Urothelium cell line (cell line): Measurements from ENCODE around the gene SIT1.

Experiments used
- DNase-seq: peaks from one replicate; pipeline ENCODE4 v3.0.0; 2011; ENCODE audit warnings: low spot score, mixed read lengths
- FAIRE-seq: peaks from 2 replicates; lab custom pipeline; 2011; peaks lifted over from hg19 to GRCh38; lab: Jason Lieb, UNC

SIT1 gene

GRCh38 chr9:35609001-35609819, 41.5 kb downstream of the SIT1 start:
- FAIRE-seq: no peak
- DNase-seq: no peak

- FAIRE-seq: no peak
- no peak for DNase-seq
Measured at GRCh38 chr9:35608221-35608620, 42.5 kb downstream of the SIT1 start.

- FAIRE-seq (no peak), DNase-seq (no peak)
Measured at GRCh38 chr9:35606726-35607125, 44.0 kb downstream of the SIT1 start.

DNA sequence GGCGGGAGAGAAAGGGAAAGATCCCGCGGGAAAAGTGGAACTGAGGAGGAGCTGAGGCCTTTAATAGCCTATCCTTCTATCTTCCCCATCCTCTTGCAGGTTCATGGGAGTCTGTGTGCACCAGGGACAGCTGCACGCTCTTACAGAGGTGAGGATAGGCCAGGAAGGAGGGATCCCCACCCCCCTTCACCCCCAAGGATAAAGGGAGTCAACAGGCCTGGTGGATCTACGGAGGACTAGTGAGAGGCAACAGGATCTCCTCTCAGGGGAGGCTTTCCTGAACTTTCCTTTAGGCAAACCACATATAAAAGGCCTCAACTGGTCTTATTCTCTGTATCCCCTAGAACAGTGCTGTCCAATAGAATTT, 44.6 kb downstream of the SIT1 start:
- FAIRE-seq: no peak
- DNase-seq: no peak

- FAIRE-seq (no peak), DNase-seq (no peak)
Measured at GRCh38 chr9:35605351-35606137, 45.2 kb downstream of the SIT1 start.

DNA sequence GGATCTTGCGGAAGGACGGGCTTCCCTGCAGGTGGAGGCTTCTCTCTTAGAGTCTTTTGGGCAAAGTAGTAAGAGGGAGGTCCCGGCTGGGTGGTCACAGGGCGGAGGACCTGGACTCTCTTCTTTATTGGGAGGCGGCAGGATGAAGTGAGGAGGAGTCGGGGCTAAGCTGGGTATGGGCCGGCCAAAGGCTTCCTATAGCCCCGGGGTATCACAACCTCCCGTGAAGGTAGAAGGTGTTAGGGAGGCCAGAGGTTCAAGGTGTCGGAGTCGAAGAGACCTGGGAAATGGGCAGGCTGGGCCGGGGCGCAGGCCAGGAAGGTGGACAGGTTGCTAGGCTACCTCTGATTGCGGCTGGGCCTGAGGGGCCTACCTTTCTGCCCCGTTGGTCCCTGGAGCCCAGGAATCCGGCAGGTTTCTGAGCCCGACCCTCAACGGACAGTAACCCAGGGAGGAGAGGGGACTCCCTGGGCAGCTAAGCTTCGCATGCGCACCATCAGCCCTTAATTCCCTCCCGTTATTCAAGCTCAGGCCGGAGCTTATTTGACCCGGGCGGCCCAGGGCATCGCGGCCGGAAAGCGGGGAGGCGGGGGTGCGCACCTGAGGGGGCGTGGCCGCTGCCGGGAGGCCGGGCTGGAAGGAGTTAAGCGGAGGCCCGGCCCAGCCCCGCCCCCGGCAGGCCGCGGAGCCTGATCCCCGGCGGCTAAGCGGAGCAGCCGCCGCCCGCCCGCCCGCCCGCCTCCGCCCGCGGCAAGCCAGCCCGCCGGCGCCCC, 46.0 kb downstream of the SIT1 start, which contains the start of gene TESK1:
TESK1 (plus strand) TSS at position 685 of the 773 bp plus-strand sequence. CDS start 358 bp downstream, outside the sequence.
- FAIRE-seq (no peak), DNase-seq (peak; percentile 93)

DNA sequence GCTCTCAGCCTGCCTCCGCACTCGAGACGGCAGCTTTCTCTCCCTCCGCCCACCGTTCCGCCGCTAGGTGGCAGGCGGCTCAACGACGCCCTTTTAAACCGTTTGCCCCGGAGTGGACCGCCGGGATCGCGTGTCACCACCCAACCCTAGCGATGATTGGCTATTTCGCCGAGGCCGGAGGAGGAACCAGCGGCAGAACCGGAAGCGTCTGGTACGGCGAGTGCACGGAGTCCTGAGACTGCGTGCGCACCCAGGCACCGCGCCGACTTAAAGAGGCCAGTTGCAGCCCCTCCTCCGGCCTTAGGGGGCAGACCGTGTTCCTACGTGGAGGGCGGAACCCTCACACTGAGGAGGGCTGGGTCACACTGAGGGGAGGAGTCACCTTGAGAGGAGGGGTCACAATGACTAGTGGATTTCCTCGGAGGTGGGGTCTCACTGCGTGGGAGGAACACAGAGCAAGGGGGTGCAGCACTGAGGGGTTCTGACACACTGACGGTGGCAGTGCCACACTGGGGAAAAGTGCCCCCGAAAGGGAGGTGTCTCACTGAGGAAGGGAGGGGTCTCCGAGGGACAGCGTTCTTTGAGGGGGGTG, 46.6 kb downstream of the SIT1 start:
- peak; percentile 97 for FAIRE-seq
- DNase-seq: peak; percentile 100

- peak; percentile 44 for FAIRE-seq
- peak; percentile 28 for DNase-seq
Measured at GRCh38 chr9:35603506-35603985, 47.2 kb downstream of the SIT1 start.

GRCh38 chr9:35599763-35600604, 50.7 kb downstream of the SIT1 start:
- DNase-seq: no peak
- no peak for FAIRE-seq
